Large intestine (tissue), 3 donors: ENCODE data around the gene SP6. TPM values are rescaled to one million over a fixed set of nuclear protein-coding genes. Genes with fewer than 3 reads are reported as not detected.

Source experiments
- DNase-seq, 2 donors: peaks; one replicate each; pipeline versions ENCODE4 v3.0.0 to v3.0.0-alpha.2; 2013
- H3K27ac ChIP-seq: one replicate; pipeline ENCODE4 v1.5.1; 2013; ENCODE audit warnings: low read length
- H3K27me3 ChIP-seq: 2 replicates; pipeline ENCODE4 v1.6.1; 2013; ENCODE audit warnings: low read length; ENCODE audit not compliant: control insufficient read depth, insufficient read depth
- H3K36me3 ChIP-seq: 2 replicates; pipeline ENCODE4 v1.6.1; 2013; ENCODE audit warnings: low read length; ENCODE audit not compliant: control insufficient read depth, insufficient read depth
- H3K4me1 ChIP-seq: one replicate; pipeline ENCODE4 v1.6.1; 2013; ENCODE audit warnings: low read length; ENCODE audit not compliant: control insufficient read depth, insufficient read depth
- H3K4me3 ChIP-seq: one replicate; pipeline ENCODE4 v1.5.1; 2013; ENCODE audit warnings: low read length
- H3K9me3 ChIP-seq: one replicate; pipeline ENCODE4 v1.6.1; 2013; ENCODE audit warnings: mild to moderate bottlenecking, low read depth, low read length, moderate library complexity; ENCODE audit not compliant: control insufficient read depth
- WGBS: methylation state at CpG from one replicate; pipeline ENCODE4 v1.1.5; 2013; ENCODE audit warnings: low lambda C conversion rate; ENCODE audit not compliant: insufficient coverage; 5-methylcytosine and 5-hydroxymethylcytosine counted together
- polyA plus RNA-seq: library from polyadenylated mRNA; unstranded; fragments of 120-200 nt; gene quantifications from one replicate; pipeline ENCODE4 v1.2.1, GENCODE V29; 2013

Gene SP6
- polyA plus RNA-seq, 1 donor = 1.4 TPM

GRCh38 chr17:47852113-47852949, 1.4 kb upstream of the SP6 start:
- no peak overlapping the region for H3K4me3 ChIP-seq
- H3K27me3 ChIP-seq = peaks cover 90% of the 10 kb centered on the region
- H3K27ac ChIP-seq = no peak overlapping the region
- no peaks in the 10 kb centered on the region for H3K36me3 ChIP-seq
- H3K4me1 ChIP-seq = peaks cover 11% of the 10 kb centered on the region
- peaks cover 3% of the 10 kb centered on the region for H3K9me3 ChIP-seq
- no CpG with 5 or more reads among the region's 32 CpGs for WGBS
- DNase-seq = peak in 1 of 2 donors; percentile 49

DNA sequence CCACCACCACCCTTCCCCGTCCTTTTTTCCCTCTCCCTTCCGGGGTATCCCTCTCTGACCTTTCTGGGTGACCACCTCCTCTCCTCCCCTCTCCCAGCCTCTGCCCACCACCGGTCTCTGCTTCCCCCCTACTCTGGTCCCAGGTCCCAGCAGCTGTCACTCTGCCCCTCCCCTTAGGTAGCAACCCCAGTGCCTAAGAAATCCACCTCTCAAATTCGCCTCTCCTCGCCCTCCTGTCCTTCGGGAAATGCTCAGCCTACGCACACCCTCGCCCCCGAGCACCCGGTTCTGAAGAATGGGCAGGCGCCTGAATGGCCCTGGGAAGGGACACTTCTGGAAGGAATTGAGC, 775 bp upstream of the SP6 start:
- Histone ChIP-seq H3K27ac (no peak overlapping the region), H3K36me3 (no peaks in the 10 kb centered on the region), H3K4me3 (no peak overlapping the region), H3K27me3 (peaks cover 92% of the 10 kb centered on the region), H3K4me1 (peaks cover 11% of the 10 kb centered on the region), H3K9me3 (peaks cover 3% of the 10 kb centered on the region)
- no CpG with 5 or more reads among the region's 11 CpGs for WGBS
- no peak for DNase-seq

- no CpG with 5 or more reads among the region's 9 CpGs for WGBS
- Histone ChIP-seq H3K4me3 (peak overlapping the region; percentile 59), H3K27ac (no peak overlapping the region), H3K9me3 (peaks cover 3% of the 10 kb centered on the region), H3K36me3 (no peaks in the 10 kb centered on the region), H3K27me3 (peaks cover 87% of the 10 kb centered on the region), H3K4me1 (peaks cover 11% of the 10 kb centered on the region)
- no peak for DNase-seq
Observed at GRCh38 chr17:47850373-47850691, 631 bp downstream of the SP6 start.

GRCh38 chr17:47848198-47848513, 2.8 kb downstream of the SP6 start:
- Histone ChIP-seq H3K27ac (no peak overlapping the region), H3K9me3 (peaks cover 3% of the 10 kb centered on the region), H3K4me3 (no peak overlapping the region), H3K27me3 (peaks cover 67% of the 10 kb centered on the region), H3K4me1 (peaks cover 31% of the 10 kb centered on the region), H3K36me3 (no peaks in the 10 kb centered on the region)
- no peak for DNase-seq
- WGBS = no CpG with 5 or more reads among the region's 23 CpGs

GRCh38 chr17:47847341-47848197, 3.4 kb downstream of the SP6 start:
- no peak overlapping the region for H3K4me3 ChIP-seq
- no peaks in the 10 kb centered on the region for H3K36me3 ChIP-seq
- H3K9me3 ChIP-seq = peaks cover 3% of the 10 kb centered on the region
- peaks cover 35% of the 10 kb centered on the region for H3K4me1 ChIP-seq
- WGBS = no CpG with 5 or more reads among the region's 71 CpGs
- no peak overlapping the region for H3K27ac ChIP-seq
- H3K27me3 ChIP-seq = peaks cover 61% of the 10 kb centered on the region
- DNase-seq = no peak

GRCh38 chr17:47846716-47847340, 4.1 kb downstream of the SP6 start:
- Histone ChIP-seq H3K4me3 (no peak overlapping the region), H3K4me1 (peaks cover 36% of the 10 kb centered on the region), H3K27me3 (peaks cover 54% of the 10 kb centered on the region), H3K9me3 (peaks cover 3% of the 10 kb centered on the region), H3K27ac (no peak overlapping the region), H3K36me3 (no peaks in the 10 kb centered on the region)
- whole genome bisulfite sequencing = no CpG with 5 or more reads among the region's 31 CpGs
- DNase-seq = no peak

GRCh38 chr17:47845716-47846075, 5.3 kb downstream of the SP6 start:
- H3K4me3 ChIP-seq = no peak overlapping the region
- peaks cover 3% of the 10 kb centered on the region for H3K9me3 ChIP-seq
- no CpG with 5 or more reads among the region's 3 CpGs for WGBS
- H3K27me3 ChIP-seq = peaks cover 45% of the 10 kb centered on the region
- no peaks in the 10 kb centered on the region for H3K36me3 ChIP-seq
- H3K4me1 ChIP-seq = peaks cover 38% of the 10 kb centered on the region
- H3K27ac ChIP-seq = no peak overlapping the region
- no peak for DNase-seq

GRCh38 chr17:47844814-47845715, 5.9 kb downstream of the SP6 start:
- Histone ChIP-seq H3K36me3 (no peaks in the 10 kb centered on the region), H3K4me1 (peaks cover 36% of the 10 kb centered on the region), H3K27me3 (peaks cover 38% of the 10 kb centered on the region), H3K4me3 (no peak overlapping the region), H3K27ac (no peak overlapping the region), H3K9me3 (peaks cover 3% of the 10 kb centered on the region)
- WGBS = no CpG with 5 or more reads among the region's 4 CpGs
- DNase-seq = no peak

DNA sequence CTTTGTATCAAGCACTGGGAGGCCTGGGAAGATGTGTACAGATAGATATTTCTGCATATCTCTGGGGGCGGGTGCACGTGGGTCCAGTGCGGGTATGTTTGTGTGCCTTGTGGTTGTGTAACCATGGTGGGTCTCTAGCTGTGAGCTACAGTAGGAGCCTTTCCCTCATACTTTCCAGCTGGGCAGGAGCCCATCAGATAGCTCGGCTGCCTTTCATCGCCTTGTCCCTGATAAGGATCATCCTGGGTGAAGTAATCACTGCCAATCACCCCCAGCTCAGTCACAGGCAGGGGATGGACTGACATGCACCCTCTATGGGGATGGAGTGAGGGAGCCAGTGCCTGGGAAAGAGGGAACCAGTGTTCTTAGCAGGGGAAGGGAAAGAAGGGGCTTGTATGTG, 6.7 kb downstream of the SP6 start:
- Histone ChIP-seq H3K4me3 (no peak overlapping the region), H3K9me3 (peaks cover 3% of the 10 kb centered on the region), H3K27me3 (peaks cover 34% of the 10 kb centered on the region), H3K27ac (no peak overlapping the region), H3K36me3 (no peaks in the 10 kb centered on the region), H3K4me1 (peaks cover 44% of the 10 kb centered on the region)
- DNase-seq = no peak
- WGBS = no CpG with 5 or more reads among the region's 5 CpGs

GRCh38 chr17:47843391-47843730, 7.6 kb downstream of the SP6 start:
- H3K4me3 ChIP-seq = no peak overlapping the region
- peak overlapping the region; percentile 5 for H3K27ac ChIP-seq
- peaks cover 8% of the 10 kb centered on the region for H3K36me3 ChIP-seq
- no CpG with 5 or more reads among the region's 6 CpGs for WGBS
- DNase-seq = no peak
- peaks cover 3% of the 10 kb centered on the region for H3K9me3 ChIP-seq
- peaks cover 53% of the 10 kb centered on the region for H3K4me1 ChIP-seq
- H3K27me3 ChIP-seq = peaks cover 25% of the 10 kb centered on the region
